Keratinocyte (primary cell): ENCODE measurements around the gene SHROOM4. TPM values are rescaled to one million over a fixed set of nuclear protein-coding genes. Genes with fewer than 3 reads are reported as not detected.

Experiments used
- DNase-seq: peaks from one replicate; pipeline ENCODE4 v3.0.0-alpha.2; 2011; ENCODE audit warnings: low read depth, missing footprints, low spot score
- FAIRE-seq: peaks from 2 replicates; lab custom pipeline; 2011; peaks lifted over from hg19 to GRCh38; lab: Jason Lieb, UNC
- H2AFZ ChIP-seq: 2 replicates; pipeline ENCODE4 v1.6.0; 2012; ENCODE audit warnings: low read length, control low read depth, inconsistent platforms; ENCODE audit not compliant: control insufficient read depth
- H3K27ac ChIP-seq: 2 replicates; pipeline ENCODE4 v1.5.1; 2011; ENCODE audit warnings: low read length; ENCODE audit not compliant: control insufficient read depth, insufficient read depth
- H3K27me3 ChIP-seq: 3 replicates; pipeline ENCODE4 v1.6.0; 2011; ENCODE audit warnings: low read length; ENCODE audit not compliant: control insufficient read depth, insufficient read depth; ENCODE audit errors: extremely low read depth
- H3K36me3 ChIP-seq, 2 experiments: 2 replicates in 1 of 2; 3 replicates in 1 of 2; pipeline ENCODE4 v1.5.1; 2011; ENCODE audit warnings: low read length in 2 of 2, mild to moderate bottlenecking in 1 of 2; ENCODE audit not compliant: control insufficient read depth in 2 of 2, insufficient read depth in 2 of 2; ENCODE audit errors: extremely low read depth in 1 of 2
- H3K4me1 ChIP-seq: 3 replicates; pipeline ENCODE4 v1.5.1; 2011; ENCODE audit warnings: low read length; ENCODE audit not compliant: control insufficient read depth, insufficient read depth; ENCODE audit errors: extremely low read depth
- H3K4me2 ChIP-seq: 3 replicates; pipeline ENCODE4 v1.6.0; 2011; ENCODE audit warnings: low read depth, low read length; ENCODE audit not compliant: control insufficient read depth, insufficient read depth; ENCODE audit errors: extremely low read depth
- H3K4me3 ChIP-seq, 3 experiments: fragments of 200-600 bp in 1 of 3; sonication (generic) in 1 of 3; 2 replicates in 2 of 3; 3 replicates in 1 of 3; pipeline ENCODE4 v1.5.1; 2011 to 2016; ENCODE audit warnings: low read length in 3 of 3, mild to moderate bottlenecking in 3 of 3, control low read depth in 2 of 3, inconsistent platforms in 1 of 3, low read depth in 1 of 3, mixed read lengths in 1 of 3, mixed run types in 1 of 3, moderate library complexity in 1 of 3; ENCODE audit not compliant: control insufficient read depth in 2 of 3, insufficient read depth in 2 of 3; ENCODE audit errors: extremely low read depth in 1 of 3
- H3K79me2 ChIP-seq: 2 replicates; pipeline ENCODE4 v1.6.0; 2012; ENCODE audit warnings: low read length; ENCODE audit not compliant: control insufficient read depth, insufficient read depth
- H3K9ac ChIP-seq: 3 replicates; pipeline ENCODE4 v1.6.0; 2011; ENCODE audit warnings: low read length; ENCODE audit not compliant: control insufficient read depth, insufficient read depth; ENCODE audit errors: extremely low read depth
- H3K9me1 ChIP-seq: 3 replicates; pipeline ENCODE4 v1.6.0; 2011; ENCODE audit warnings: low read length; ENCODE audit not compliant: control insufficient read depth, insufficient read depth; ENCODE audit errors: extremely low read depth
- H3K9me3 ChIP-seq: 2 replicates; pipeline ENCODE4 v1.5.1; 2012; ENCODE audit warnings: low read depth, low read length; ENCODE audit not compliant: control insufficient read depth
- H4K20me1 ChIP-seq: 3 replicates; pipeline ENCODE4 v1.6.0; 2011; ENCODE audit warnings: low read length; ENCODE audit not compliant: control insufficient read depth, insufficient read depth; ENCODE audit errors: extremely low read depth
- CTCF ChIP-seq, 3 experiments: IDR thresholded peaks in 1 of 3; conservative IDR thresholded peaks in 1 of 3; optimal IDR thresholded peaks in 1 of 3; 2 replicates in 2 of 3; 3 replicates in 1 of 3; pipeline versions ENCODE3 to v1.5.1; 2011; ENCODE audit warnings: low read length in 3 of 3, mild to moderate bottlenecking in 3 of 3, moderate library complexity in 2 of 3, control low read depth in 1 of 3, inconsistent platforms in 1 of 3; ENCODE audit not compliant: insufficient read depth in 2 of 3; ENCODE audit errors: extremely low read depth in 1 of 3
- EZH2 ChIP-seq: IDR thresholded peaks from one replicate; pipeline ENCODE4 v1.6.1; 2012; ENCODE audit warnings: inconsistent platforms, mild to moderate bottlenecking, low read length, moderate library complexity
- dilution Hi-C: fragments of 300-500 bp; cut with MboI; formaldehyde crosslinking; loops from one replicate; pipeline ENCODE4 v1.7.0; 2020; ENCODE audit warnings: low sequenced_read_pairs; ENCODE audit not compliant: extremely low pct_ligation_motif_present
- polyA plus RNA-seq, 5 experiments: library from polyadenylated mRNA; depleted of rRNA in 3 of 5; stranded (reverse) in 3 of 5; stranded (forward) in 1 of 5; unstranded in 1 of 5; fragments of >200 nt; gene quantifications; 1 replicate in 1 of 5; 2 replicates in 3 of 5; 3 replicates in 1 of 5; pipeline versions ENCODE4 v1.2.1 to v1.2.3, GENCODE V29; 2011 to 2012; ENCODE audit warnings: missing spikeins in 2 of 5, low read depth in 1 of 5, low replicate concordance in 1 of 5

The SHROOM4 gene
- polyA plus RNA-seq, 1 donor (not counting 4 experiments of a cell fraction or from before 2014, with no cell fraction given): 0.50 TPM

GRCh38 chrX:50698944-50699343, 115.0 kb downstream of the SHROOM4 start:
- dilution Hi-C loops: no loop called here
- Histone ChIP-seq H3K4me2 (no peak overlapping the region), H2AFZ (no peak overlapping the region), H3K27ac (no peak overlapping the region), H3K4me3 (no peak overlapping the region), H3K27me3 (no peaks in the 10 kb centered on the region), H3K9me1 (no peaks in the 10 kb centered on the region), H3K9me3 (no peaks in the 10 kb centered on the region), H4K20me1 (no peaks in the 10 kb centered on the region), H3K79me2 (no peaks in the 10 kb centered on the region), H3K4me1 (peaks cover 7% of the 10 kb centered on the region), H3K36me3 (no peaks in the 10 kb centered on the region), H3K9ac (no peak overlapping the region)
- FAIRE-seq: no peak
- TF ChIP-seq CTCF (optimal IDR thresholded peaks at IDR 0.05 in 1 of 3, IDR thresholded peaks at IDR 0.05 in 1 of 3, conservative IDR thresholded peaks at IDR 0.05 in 1 of 3; ENCODE audit: extremely low read depth in 1 of 3, insufficient read depth in 2 of 3, low read length in 3 of 3) (no peak), EZH2 (no peak)
- DNase-seq: no peak

- no peak overlapping the region for H3K9ac ChIP-seq
- DNase-seq: peak; percentile 17
- no peak overlapping the region for H3K4me3 ChIP-seq
- TF ChIP-seq EZH2: no peak
- dilution Hi-C loops: no loop called here
- H3K79me2 ChIP-seq: no peaks in the 10 kb centered on the region
- FAIRE-seq: peak; percentile 41
- peaks cover 7% of the 10 kb centered on the region for H3K4me1 ChIP-seq
- H3K27ac ChIP-seq: no peak overlapping the region
- H3K36me3 ChIP-seq: no peaks in the 10 kb centered on the region
- H3K27me3 ChIP-seq: no peaks in the 10 kb centered on the region
- no peaks in the 10 kb centered on the region for H3K9me3 ChIP-seq
- peak overlapping the region; percentile 19 for H3K4me2 ChIP-seq
- no peaks in the 10 kb centered on the region for H3K9me1 ChIP-seq
- no peaks in the 10 kb centered on the region for H4K20me1 ChIP-seq
- no peak overlapping the region for H2AFZ ChIP-seq
These were observed 116.3 kb downstream of the SHROOM4 start for GRCh38 chrX:50697691-50698090.

- no peaks in the 10 kb centered on the region for H3K36me3 ChIP-seq
- TF ChIP-seq CTCF (optimal IDR thresholded peaks at IDR 0.05 in 1 of 3, IDR thresholded peaks at IDR 0.05 in 1 of 3, conservative IDR thresholded peaks at IDR 0.05 in 1 of 3; ENCODE audit: extremely low read depth in 1 of 3, insufficient read depth in 2 of 3, low read length in 3 of 3): peak; percentile 49 to 60 (median 51)
- no peak for TF ChIP-seq EZH2
- H3K27ac ChIP-seq: no peak overlapping the region
- H3K9ac ChIP-seq: no peak overlapping the region
- no peaks in the 10 kb centered on the region for H3K4me1 ChIP-seq
- DNase-seq (peak; percentile 2), FAIRE-seq (peak; percentile 52)
- H3K4me2 ChIP-seq: peak overlapping the region; percentile 23
- H2AFZ ChIP-seq: no peak overlapping the region
- no peaks in the 10 kb centered on the region for H3K79me2 ChIP-seq
- no peaks in the 10 kb centered on the region for H4K20me1 ChIP-seq
- H3K4me3 ChIP-seq: no peak overlapping the region
- no peaks in the 10 kb centered on the region for H3K9me1 ChIP-seq
- H3K27me3 ChIP-seq: no peaks in the 10 kb centered on the region
- H3K9me3 ChIP-seq: no peaks in the 10 kb centered on the region
- dilution Hi-C loops: no loop called here
These were observed 122.2 kb downstream of the SHROOM4 start for GRCh38 chrX:50691820-50692219.
